Activated effector memory CD4-positive, alpha-beta T cell treated with anti-CD3 and anti-CD28 coated beads, Interleukin-2, amount 50 U/mL, for 16 hours (primary cell): ENCODE results near the gene BICRAL.
"Not testable (repeated sequence)": the region's sequence is repeated elsewhere in the genome, so short reads cannot be mapped to it uniquely, and the experiment has no call there.

Experiments
- DNase-seq: peaks from one replicate; pipeline ENCODE4 v3.0.0-alpha.2; 2020

Gene BICRAL

DNA sequence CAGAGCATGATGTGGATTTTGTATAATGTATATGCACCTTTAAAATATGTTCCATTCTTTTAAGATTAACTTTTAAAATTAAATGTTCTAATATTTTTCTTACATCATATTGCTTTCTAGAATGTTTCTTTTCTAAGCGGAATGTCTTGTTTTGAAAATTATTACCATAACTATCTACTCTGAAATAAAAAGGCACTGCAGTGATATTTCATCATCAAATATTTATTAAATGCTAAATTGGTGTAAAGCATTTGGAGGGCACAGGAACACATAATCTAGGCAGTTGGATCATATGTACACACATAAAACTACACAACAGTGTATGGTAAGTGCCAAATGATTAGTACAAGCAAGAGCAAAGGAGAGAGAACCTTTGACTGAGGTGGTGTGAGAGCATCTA, 13.8 kb downstream of the BICRAL start:
- no peak for DNase-seq

DNA sequence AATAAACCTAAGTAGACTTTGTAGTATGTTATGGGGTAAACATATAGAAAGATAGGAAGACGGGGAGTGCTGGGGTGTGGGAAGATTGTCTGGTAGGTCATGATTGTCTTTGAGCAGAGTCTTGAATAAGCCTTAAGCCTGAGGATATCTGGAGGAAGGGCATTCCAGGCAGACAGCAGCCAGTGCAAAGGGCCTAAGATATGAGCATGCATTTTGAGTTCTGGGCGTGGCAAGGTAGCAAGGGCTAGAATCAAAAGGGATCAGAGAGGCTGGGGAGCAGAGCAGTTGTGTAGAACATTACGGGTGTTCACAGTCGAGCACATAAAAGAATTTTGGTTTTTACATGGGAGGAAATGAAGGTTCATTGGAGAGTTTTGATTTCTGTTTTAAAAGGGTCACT, 14.3 kb downstream of the BICRAL start:
- DNase-seq = no peak

DNA sequence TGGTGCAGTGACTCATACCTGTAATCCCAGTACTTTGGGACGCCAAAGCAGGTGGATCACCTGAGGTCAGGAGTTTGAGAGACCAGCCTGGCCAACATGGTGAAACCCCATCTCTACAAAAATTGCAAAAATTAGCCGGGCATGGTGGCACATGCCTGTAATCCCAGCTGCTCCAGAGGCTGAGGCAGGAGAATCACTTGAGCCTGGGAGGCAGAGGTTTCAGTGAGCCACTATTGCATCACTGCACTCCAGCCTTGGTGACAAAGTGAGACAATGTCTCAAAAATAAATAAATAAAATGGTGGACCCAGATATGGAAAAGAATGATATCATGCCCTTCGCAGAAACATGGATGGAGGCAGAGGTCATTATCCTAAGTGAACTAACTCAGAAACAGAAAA, 15.8 kb downstream of the BICRAL start:
- DNase-seq = not testable (repeated sequence)

DNA sequence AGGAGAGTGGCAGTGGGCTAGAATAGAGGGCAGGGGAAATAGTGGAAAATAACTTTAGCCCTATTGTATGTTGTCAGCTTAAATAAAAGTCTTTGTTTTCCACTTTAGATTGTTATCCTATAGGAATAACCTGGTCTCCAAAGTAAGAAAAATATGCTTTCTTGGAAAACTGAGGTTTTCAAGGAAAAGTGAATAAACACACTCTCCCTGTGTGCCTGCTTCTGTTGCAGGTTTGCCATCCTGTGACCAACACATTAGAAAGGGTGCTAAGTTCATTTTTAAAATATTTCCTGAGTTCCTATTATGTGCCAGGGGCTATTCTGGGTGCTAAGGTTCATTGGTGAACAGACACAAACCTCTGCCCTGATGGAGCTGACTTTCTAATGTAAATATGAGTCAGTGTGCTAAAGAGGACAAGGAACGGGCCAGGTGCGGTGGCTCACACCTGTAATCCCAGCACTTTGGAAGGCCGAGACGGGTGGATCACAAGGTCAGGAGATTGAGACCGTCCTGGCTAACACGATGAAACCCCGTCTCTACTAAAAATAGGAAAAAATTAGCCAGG, 23.5 kb downstream of the BICRAL start:
- no peak for DNase-seq

DNA sequence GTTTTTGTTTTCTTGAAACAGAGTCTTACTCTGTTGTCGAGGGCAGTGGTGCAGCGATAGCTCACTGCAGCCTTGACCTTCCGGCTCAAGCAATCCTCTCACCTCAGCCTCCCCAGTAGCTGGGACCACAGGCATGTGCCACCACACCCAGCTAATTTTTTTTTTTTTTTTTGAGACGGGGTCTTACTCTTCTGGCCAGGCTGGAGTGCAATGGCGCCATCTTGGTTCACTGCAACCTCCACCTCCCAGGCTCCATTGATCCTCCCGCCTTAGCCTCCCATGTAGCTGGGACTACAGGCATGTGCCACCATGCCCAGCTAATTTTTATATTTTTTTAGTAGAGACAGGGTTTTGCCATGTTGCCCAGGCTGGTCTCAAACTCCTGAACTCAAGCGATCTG, 24.5 kb downstream of the BICRAL start:
- DNase-seq = not testable (repeated sequence)

DNA sequence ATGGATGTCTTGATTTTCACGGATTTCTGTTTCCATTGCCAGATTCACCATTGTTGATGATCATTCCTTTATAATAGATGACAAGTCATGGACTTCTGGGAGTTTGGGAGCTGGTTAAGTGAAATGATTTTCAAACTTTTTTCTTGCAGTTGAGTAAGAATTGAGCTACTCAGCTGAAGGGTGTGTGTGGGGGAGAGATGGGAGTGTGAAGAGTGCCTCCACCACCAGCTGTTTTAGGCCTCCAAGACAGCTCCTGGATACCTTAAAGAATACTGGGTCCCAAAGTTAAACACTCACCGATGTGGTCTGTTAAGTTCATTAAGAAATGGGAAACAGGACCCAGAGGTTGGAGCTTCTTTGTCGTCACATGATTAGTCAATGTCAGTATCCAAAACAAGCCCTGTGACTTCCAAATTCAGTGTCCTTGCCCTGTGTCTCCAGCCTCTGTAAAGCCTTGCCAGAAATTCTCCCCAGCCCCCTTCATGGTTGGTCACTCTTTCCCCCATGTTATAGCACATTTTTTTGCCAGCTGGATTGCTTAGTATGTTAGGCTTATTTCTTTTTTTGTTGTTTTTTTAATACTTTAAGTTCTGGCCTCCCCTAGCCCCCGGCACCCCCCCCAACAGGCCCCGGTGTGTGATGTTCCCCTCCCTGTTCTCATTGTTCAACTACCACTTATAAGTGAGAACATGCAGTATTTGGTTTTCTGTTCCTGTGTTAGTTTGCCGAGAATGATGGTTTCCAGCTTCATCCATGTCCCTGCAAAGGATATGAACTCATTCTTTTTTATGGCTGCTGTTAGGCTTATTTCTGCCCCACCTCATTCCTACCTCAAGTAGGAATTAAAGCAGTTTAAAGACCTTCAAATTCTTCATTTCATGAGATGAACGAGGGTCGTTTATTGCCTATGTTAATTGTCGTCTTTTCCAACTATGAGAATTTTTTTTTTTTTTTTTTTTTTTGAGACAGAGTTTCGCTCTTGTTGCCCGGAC, 26.9 kb downstream of the BICRAL start:
- DNase-seq = no peak

DNA sequence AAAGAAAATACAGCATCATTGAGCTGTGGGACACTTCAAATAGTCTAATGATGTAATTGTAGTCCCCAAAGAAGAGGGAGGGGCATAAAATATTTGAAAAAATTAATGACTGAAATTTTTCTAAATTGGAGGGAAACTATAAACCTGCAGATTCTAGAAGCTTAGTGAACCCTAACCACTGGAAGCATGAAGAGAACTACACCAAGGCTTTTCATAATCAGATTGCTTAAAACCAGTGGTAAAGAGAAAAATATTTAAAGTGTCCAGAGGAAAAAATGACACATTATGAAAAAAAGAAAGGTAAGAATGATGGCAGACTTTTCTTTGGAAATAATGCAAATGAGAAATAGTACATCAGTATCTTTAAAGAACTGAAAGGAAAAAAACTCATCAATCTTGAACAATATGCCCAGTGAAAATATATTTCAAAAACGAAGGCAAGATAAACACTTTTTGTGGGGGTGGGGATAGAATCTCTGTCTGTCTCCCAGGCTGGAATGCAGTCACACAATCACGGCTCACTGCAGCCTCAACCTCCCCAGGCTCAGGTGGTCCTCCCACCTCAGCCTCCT, 31.3 kb downstream of the BICRAL start:
- DNase-seq = no peak

DNA sequence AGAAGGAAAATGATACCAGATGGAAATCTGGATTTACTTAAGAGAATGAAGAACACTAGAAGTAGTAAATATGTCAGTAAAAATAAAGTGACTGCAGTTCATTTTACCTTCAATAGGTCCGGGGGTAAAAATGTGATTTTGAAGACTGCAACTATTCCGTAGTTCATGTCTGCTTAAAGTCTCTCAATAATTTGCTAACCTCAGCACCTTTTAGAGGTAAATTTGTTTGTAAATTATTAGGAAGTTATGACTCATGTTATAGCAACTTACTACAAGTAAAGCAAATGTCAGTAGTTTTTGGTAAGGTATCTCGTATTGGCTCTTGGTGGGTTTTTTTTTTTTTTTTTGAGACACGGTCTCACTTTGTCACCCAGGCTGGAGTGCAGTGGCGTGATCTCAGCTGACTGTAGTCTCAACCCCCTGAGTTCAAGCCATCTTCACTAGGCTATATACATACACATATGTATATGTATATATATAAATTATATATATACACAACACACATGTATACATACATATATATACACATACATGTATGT, 32.1 kb downstream of the BICRAL start:
- DNase-seq = no peak

DNA sequence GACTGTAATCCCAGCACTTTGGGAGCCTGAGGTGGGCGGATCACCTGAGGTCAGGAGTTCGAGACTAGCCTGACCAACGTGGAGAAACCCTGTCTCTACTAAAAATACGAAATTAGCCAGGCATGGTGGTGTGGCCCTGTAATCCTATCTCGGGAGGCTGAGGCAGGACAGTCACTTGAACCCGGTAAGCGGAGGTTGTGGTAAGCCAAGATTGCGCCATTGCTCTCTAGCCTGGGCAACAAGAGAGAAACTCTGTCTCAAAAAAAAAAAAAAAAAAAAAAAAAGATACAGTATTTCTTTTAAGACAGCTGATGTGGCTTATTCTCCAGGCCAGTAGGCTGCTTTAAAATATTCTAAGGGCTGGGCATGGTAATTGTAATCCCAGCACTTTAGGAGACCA, 33.9 kb downstream of the BICRAL start:
- DNase-seq = not testable (repeated sequence)

DNA sequence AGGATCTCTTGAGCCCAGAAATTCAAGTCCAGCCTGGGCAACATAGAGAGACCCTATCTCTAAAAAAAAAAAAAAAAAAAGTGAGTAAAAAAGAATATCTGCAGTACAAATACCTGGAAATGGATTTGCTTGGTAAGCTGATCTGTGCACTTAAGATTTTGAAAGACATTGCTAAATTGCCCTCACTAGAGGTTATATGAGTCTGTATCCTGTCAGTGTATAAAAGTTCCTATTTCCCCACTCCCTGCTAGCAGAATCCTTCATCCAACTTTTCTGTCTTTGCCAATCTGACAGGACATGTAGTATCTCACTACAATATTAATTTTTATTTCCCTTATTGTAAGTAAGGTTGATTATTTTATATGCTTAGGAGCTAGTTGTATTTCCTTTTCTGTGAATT, 36.1 kb downstream of the BICRAL start:
- no peak for DNase-seq

DNA sequence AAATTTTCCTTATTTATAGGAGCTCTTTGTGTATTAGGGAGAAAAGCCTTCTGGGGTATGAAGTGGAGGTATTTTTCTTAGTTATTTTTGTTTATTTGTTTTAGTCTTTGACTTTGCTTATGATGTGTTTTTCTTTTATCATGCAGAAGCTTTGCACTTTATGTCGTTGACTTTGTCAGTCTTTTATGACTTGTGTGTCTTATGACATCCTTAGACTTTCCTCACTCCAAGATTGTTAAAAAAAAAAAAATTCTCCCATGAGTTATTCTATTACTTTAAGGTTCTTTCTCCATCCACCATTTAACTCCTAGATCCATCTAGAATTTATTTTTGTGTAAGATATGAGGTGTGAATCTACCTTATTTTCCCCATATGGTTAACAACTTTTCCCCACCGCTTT, 36.6 kb downstream of the BICRAL start:
- no peak for DNase-seq

DNA sequence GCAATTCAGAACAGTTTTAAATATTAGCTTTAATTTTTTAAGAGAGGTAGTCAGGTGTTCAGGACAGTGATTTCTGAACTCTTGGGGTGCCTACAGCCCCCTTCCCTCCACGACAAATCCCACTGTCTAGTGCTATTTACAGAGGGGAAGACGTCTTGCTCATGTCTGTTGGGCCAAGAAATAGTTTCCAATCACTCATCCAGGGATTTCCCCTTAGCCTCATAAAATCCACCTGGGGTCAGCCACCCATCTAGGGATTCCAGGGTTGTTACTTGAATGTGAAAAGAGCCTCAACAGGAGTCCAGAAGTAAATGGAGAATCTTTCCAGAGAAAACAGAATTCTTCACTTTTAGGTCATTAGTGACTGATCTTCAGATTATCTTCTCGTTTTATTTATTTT, 37.0 kb downstream of the BICRAL start:
- no peak for DNase-seq

DNA sequence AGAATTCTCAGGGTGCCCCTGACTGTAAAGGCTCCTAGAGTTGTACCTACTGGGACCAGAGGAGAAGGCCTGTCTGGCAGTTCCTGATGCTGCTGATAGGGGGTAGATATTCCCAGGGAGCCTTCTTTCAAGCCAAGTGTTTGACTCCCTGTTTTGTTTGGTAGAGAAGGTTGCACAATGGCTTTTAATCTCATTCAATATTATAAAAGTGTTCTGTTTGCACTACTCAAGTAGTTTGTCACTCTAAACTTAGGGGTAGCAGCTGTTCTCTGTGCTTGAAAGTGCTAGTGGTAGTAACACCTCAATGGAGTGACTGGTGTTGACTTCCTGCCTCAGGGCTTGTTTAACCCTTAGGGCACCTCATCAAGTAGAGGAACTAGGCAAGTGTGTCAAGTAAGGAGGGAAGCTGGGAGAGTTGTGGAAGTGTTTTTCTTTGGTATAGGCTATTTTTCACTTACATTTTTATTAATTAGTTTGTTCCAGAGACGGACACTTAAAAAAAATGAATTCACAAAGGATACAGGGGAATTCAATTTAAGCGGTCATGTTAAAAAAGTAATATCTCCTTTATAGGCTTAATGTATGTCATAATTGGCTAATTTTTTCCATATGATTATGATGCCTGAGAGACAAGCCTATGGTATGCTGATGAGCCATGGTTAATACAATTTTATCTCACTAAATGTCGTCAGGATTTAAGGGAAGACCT, 38.1 kb downstream of the BICRAL start:
- DNase-seq = no peak

DNA sequence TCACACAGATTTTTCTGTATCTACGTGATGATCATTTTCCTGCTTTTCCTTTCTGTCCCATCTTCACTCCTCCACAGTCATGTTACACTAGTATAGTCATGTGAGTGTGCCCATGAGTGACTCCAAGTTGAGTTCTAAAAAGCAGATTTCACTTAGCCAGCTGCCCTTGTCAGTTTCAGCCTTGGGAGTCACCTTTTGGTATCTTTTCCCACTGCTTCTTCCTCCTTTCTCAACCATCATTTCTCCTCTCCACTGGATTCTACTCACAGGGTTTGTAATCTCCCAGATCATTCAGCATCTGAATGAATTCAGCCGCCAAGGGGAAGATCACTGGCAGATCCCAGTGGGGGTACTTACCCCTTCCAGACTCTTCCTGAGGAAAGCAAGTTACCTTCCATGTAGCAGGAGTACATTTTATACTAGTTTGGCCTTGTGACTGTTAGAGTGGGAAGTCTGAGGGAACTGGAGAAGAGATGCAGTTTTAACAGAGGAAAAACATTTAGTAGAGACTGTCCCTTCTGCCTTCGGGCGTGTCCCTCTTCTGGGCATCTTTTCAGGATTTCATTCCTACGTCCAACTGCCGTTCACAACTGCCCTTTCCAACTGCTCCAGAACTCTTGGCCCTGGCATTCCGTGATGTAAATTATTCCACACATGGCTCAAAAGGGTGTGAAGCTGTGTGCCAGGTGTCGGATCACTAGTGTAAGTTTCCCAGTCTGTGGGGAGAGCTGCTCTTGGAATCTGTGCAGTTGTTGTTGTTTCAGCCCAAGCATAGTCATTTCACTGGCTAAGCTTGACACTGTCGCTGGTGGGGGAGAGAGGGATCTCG, 38.9 kb downstream of the BICRAL start:
- DNase-seq = no peak

DNA sequence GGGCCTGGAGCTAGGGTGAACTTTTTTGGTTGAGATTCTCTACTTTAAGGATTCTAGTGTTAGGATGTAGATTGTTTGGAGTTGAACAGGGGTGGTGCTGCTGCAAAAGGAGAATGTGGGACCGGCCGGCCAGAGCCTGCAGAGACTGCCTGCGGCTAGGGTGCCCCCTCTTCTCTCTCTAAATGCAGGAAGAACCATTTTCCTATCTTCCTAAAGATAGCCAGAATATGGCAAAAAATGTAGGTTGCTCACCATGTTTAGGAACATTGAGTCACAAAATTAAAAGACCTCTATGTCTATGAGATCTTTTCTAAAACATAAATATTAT, 39.5 kb downstream of the BICRAL start:
- no peak for DNase-seq

DNA sequence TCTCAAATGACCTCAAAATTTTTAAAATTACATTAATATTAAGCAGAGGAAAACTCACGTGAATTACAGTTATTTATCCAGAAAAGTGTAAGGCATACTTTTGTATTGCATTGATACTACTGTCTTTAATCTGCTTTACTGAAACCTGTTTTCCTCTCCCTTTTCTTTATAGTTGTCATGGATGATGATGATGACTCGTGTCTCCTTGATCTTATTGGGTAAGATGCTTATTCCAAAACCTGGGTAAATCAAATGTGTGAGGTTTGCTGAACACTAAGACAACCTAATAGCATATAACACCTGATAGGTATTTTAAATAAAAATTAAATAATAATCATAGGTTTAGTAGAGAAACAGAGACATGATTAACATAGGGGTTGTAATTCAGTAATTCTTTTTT, 40.0 kb downstream of the BICRAL start:
- DNase-seq = no peak

DNA sequence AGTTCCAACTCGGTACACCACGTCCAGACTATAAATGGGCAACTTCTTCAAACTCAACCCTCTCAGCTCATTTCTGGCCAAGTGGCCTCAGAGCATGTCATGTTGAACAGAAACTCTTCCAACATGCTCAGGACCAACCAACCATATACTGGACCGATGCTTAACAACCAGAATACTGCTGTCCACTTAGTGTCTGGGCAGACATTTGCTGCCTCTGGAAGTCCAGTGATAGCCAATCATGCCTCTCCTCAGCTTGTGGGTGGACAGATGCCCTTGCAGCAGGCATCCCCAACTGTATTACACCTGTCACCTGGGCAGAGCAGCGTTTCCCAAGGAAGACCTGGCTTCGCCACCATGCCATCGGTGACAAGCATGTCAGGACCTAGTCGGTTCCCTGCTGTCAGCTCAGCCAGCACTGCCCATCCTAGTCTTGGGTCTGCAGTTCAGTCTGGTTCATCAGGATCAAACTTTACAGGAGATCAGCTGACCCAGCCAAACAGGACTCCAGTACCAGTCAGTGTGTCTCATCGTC, 47.8 kb downstream of the BICRAL start:
- no peak for DNase-seq

DNA sequence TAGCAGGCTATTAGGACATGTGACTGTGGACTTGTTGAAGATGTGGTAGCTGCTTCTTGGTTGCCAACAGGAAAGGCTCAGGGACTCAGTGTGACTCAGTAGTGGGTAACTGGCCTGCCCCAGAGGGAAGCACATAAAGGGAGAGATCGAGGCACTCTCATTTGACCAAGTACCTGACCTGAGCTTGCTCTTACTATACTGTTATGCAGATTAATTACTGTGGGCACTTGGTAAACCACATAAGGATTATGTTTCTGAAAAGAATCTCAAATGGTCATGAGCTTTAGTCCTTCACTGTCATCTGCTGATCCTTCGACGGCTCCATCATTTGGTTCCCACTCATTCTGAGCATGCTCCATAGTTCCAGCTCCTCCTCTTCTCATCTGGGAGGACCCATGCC, 49.4 kb downstream of the BICRAL start:
- DNase-seq = no peak

DNA sequence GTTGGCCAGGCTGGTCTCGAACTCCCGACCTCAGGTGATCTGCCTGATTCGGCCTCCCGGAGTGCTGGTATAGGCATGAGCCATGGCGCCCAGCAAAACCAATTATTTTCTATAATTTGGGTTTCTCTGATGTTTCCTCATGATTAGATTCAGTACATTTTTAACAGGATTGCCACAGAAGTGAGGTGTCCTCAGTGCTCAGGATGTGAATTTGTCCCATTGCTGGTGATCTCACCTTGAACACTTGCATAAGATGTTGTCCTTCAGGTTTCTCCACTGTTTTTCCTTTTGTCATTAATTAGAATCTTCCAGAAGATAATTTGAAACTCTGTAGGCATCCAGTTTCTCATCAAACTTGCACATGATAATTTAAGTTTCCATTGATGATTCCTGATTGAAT, 52.2 kb downstream of the BICRAL start:
- DNase-seq = no peak

DNA sequence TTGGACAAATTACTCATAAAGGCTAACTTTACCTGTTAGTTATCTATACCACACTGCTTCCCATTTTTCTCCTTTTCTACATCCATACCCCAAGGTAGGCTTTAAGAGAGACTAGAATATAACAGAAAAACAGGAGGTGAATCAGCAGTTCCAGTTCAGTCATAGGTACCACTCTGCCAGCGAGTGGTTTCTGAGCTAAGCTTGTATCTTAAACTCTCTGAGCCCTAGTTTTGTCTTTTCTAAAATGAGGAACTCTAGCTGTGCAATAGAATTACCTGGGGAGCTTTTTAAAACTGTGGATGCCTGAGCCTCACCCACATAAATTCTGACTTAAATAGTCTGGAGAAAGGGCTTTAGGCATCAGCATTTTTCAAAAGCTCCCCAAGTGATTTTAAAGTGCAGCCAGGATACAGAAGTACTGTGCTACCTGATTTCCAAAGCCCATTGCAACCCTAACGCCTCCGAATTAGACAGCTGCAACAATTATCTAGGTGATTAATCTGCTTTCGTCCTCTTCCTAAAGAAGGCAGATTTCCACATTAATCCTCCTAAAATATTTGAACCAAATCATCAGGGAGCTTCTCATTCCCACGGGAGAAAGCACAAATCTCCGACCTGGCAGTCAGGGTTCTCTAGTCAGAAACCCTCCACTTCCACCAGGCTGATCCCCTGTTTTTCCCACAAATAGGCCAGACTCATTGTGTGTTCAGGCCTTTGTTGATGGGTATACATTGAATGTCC, 60.2 kb downstream of the BICRAL start:
- DNase-seq = no peak

DNA sequence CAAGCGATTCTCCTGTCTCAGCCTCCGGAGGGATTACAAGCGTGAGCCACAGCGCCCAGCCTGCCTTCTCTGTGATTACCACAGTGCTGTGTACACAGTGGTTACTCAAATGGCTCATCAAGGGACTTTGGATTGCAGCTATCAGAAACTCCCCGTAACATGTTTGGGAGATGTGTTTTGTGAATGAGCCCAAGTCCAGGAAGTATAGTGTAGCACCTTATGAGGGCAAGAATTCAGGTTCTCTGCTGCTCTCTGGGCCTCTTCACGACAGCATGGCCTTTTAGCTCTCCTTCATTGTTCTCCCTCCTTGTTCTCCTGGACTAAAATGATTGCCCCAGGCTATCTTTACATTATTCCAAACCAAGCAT, 63.5 kb downstream of the BICRAL start:
- DNase-seq = no peak

DNA sequence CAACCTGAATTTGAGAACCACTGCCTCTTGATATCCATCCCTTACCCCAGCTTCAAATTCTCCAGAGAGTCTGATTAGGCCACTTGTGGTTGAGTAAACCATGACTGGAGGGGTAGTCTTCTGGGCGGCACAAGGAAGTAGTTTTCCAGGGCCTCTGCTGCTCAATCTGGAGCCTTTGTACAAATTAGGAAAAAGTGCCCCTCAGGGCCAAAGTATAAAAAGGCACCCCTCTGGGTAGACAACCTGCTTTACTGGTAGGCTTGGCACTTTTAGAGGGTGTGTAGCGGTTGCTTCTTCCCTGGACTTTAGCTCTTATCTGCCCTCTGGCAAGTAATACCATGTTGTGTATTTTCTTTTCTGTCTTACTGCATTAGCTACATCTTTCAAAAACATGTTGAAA, 64.7 kb downstream of the BICRAL start:
- DNase-seq = no peak
